Ovary (tissue), 9 donors: Measurements from ENCODE around the gene ZNF775. TPM values are rescaled to one million over a fixed set of nuclear protein-coding genes. Genes with fewer than 3 reads are reported as not detected.
A peak's percentile ranks its signal among the peaks of the same experiment; 100 is the strongest.

ENCODE experiments used
- DNase-seq, 5 donors: peaks; one replicate each; pipeline ENCODE4 v3.0.0-alpha.2; 2019 to 2020
- H3K27ac ChIP-seq, 2 donors: fragments of 200-600 bp; one replicate each; pipeline versions ENCODE4 v1.5.1 to v1.8.0; 2019 to 2022
- H3K27me3 ChIP-seq: fragments of 200-600 bp; one replicate; pipeline ENCODE4 v1.8.0; 2022
- H3K36me3 ChIP-seq: fragments of 200-600 bp; sonication (generic); one replicate; pipeline ENCODE4 v1.5.1; 2019
- H3K4me1 ChIP-seq: one replicate; pipeline ENCODE4 v1.8.1; 2013; ENCODE audit warnings: mild to moderate bottlenecking, moderate library complexity; ENCODE audit not compliant: insufficient read depth
- H3K4me3 ChIP-seq: fragments of 200-600 bp; sonication (generic); one replicate; pipeline ENCODE4 v1.5.1; 2017
- H3K9me3 ChIP-seq, 2 donors: fragments of 200-600 bp in 1 of 2; sonication (generic) in 1 of 2; one replicate each; pipeline versions ENCODE4 v1.5.1 to v1.8.1; 2013 to 2019; ENCODE audit warnings: mild to moderate bottlenecking in 1 of 2, moderate library complexity in 1 of 2
- EP300 ChIP-seq: sonication (generic); formaldehyde crosslinking; IDR thresholded peaks from one replicate; pipeline ENCODE4 v1.6.1; 2017; ENCODE audit warnings: antibody characterized with exemption
- POLR2A ChIP-seq: fragments of 450-650 bp; IDR thresholded peaks from one replicate; pipeline ENCODE4 v1.6.1; 2017; ENCODE audit warnings: antibody characterized with exemption, mild to moderate bottlenecking, moderate library complexity
- WGBS, 3 donors: extraction: QIAGEN DNeasy Blood & Tissue Kit in 1 of 3; methylation state at CpG; one replicate each; pipeline versions ENCODE4 v1.1.5 to v1.1.7; 2013 to 2017; 5-methylcytosine and 5-hydroxymethylcytosine counted together
- intact Hi-C, 4 donors: fragments of 100-400 bp; cut with DNase I; formaldehyde crosslinking; loops; one replicate each; pipeline versions ENCODE4 v1.11.0 to v1.15.1; 2022 to 2023
- polyA plus RNA-seq, 2 donors: library from polyadenylated mRNA; stranded (reverse); fragments of 200-250 nt in 1 of 2; fragments of 350-450 nt in 1 of 2; fragmentation: Illumina TruSeq in 1 of 2; extraction: RNeasy Lipid Tissue Mini Kit (QIAGEN cat#74804) in 1 of 2; gene quantifications; one replicate each; pipeline ENCODE4 v1.2.3, GENCODE V29; 2013 to 2014
- total RNA-seq, 7 donors: library from RNA; depleted of rRNA in 2 of 7; stranded (reverse); fragments of >200 nt in 2 of 7; fragmentation: NEBNext Ultra II Directional in 3 of 7; extraction: Animal tissue kit (Norgen Biotek cat#: 25700) in 3 of 7; gene quantifications; one replicate each; pipeline versions ENCODE4 v1.1.0 to v1.2.4, GENCODE V29; 2016 to 2023
- TF ChIP-seq, protein P1 (sequence below), 3 donors: fragments of 450-650 bp in 2 of 3; fragments of 200-600 bp in 1 of 3; IDR thresholded peaks; one replicate each; pipeline versions ENCODE4 v1.5.1 to v1.8.0; 2016 to 2022; ENCODE audit warnings: antibody characterized with exemption in 3 of 3, mild to moderate bottlenecking in 1 of 3
- donor health status: DM: no; HTN: no; CAD: no; lungs with moderate emphysema.
- donor health status: DM: no; HTN: no; CAD: no.
- donor health status: Bipolar disorder and iron deficiency.
- donor health status: DM: yes; HTN: yes; CAD: no.
- donor health status: DM: no; HTN: no; CAD: no.
- donor health status: DM: yes; HTN: yes; CAD: no.

Gene ZNF775
- total and polyA plus RNA-seq, 9 donors = 0.28 to 13.9 (median 10.9) TPM

DNA sequence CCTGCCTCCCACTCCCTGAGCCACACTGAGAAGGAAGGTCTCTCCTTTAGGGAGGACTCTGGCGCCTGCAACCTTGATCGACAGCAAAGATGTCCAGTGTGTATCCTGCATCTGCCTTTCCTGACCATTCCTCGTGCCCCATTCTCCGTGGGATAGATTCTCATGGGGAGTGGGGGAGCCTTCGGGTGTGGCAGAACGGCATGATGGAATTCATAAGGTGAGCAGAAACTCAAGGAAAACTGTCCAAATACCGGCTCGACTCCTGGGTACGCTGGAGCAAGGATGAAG, 37.1 kb upstream of the ZNF775 start:
- intact Hi-C loops = loop anchor here in 1 of 4 donors (5.0 kb wide), 1 partner anchor 40 kb away; no protein-coding TSS in a partner anchor
- no peak for DNase-seq
- Histone ChIP-seq H3K27ac (peak overlapping the region in 1 of 2 donors; percentile 80), H3K36me3 (no peaks in the 10 kb centered on the region), H3K4me1 (peaks cover 13% of the 10 kb centered on the region), H3K4me3 (peak overlapping the region; percentile 84), H3K27me3 (no peaks in the 10 kb centered on the region), H3K9me3 (no peaks in the 10 kb centered on the region)
- TF ChIP-seq, protein P1, sequence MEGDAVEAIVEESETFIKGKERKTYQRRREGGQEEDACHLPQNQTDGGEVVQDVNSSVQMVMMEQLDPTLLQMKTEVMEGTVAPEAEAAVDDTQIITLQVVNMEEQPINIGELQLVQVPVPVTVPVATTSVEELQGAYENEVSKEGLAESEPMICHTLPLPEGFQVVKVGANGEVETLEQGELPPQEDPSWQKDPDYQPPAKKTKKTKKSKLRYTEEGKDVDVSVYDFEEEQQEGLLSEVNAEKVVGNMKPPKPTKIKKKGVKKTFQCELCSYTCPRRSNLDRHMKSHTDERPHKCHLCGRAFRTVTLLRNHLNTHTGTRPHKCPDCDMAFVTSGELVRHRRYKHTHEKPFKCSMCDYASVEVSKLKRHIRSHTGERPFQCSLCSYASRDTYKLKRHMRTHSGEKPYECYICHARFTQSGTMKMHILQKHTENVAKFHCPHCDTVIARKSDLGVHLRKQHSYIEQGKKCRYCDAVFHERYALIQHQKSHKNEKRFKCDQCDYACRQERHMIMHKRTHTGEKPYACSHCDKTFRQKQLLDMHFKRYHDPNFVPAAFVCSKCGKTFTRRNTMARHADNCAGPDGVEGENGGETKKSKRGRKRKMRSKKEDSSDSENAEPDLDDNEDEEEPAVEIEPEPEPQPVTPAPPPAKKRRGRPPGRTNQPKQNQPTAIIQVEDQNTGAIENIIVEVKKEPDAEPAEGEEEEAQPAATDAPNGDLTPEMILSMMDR (IDR thresholded peaks at IDR 0.05) = no peak
- TF ChIP-seq EP300 (no peak), POLR2A (no peak)
- 62 to 68% (median 63%) methylated on average over 9 of the region's 9 CpGs for WGBS, 3 donors

DNA sequence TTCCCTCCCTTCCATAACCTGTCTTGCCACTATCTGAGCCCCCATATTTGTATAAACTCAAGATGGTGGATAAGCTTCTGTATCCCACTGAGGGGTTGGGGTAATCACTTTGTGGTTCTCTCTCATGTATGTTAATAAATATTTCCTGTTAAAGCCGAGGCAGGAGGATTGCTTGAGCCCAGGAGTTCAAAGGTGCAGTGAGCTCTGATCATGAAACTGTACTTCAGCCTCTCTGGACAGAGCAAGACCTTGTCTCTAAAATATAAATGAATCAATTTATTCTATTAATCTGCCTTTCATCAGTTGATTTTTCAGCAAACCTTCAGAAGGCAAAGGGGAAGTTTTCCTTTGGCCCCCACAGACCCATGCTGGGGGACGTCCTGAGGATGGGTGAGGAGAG, 35.9 kb upstream of the ZNF775 start:
- no peak for TF ChIP-seq POLR2A
- TF ChIP-seq, protein P1 (IDR thresholded peaks at IDR 0.05) = no peak
- no peak for TF ChIP-seq EP300
- H3K4me3 ChIP-seq = no peak overlapping the region
- H3K27ac ChIP-seq = no peak overlapping the region
- WGBS, 3 donors = 89 to 92% (median 92%) methylated on average over 2 of the region's 2 CpGs
- H3K36me3 ChIP-seq = no peaks in the 10 kb centered on the region
- intact Hi-C loops = loop anchor here in 1 of 4 donors (5.0 kb wide), 1 partner anchor 39 kb away; no protein-coding TSS in a partner anchor
- peaks cover 12% of the 10 kb centered on the region for H3K4me1 ChIP-seq
- DNase-seq = no peak
- no peaks in the 10 kb centered on the region for H3K27me3 ChIP-seq
- no peaks in the 10 kb centered on the region for H3K9me3 ChIP-seq

DNA sequence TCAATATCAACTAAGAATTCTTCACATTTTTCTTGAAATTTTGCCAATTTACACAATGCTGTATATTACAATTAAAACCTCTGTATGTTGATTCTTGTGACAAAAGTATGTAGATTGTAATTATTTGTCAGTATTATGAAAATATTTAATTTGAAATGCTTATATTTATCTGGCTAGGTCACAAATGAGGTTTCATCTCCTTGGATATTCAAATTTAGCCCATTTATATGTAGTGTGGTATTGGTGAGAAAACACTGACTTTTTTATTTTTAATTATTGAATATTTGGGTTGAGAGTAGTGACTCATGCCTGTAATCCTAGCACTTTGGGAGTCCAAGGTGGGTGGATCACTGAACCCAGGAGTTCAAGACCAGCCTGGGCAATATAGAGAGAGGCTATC, 34.8 kb upstream of the ZNF775 start:
- H3K36me3 ChIP-seq = no peaks in the 10 kb centered on the region
- H3K4me1 ChIP-seq = peaks cover 7% of the 10 kb centered on the region
- H3K4me3 ChIP-seq = no peak overlapping the region
- H3K27me3 ChIP-seq = no peaks in the 10 kb centered on the region
- intact Hi-C loops = loop anchor here in 1 of 4 donors (5.0 kb wide), 1 partner anchor 38 kb away; no protein-coding TSS in a partner anchor
- TF ChIP-seq POLR2A = no peak
- TF ChIP-seq, protein P1 (IDR thresholded peaks at IDR 0.05) = no peak
- no peak for TF ChIP-seq EP300
- no peak overlapping the region for H3K27ac ChIP-seq
- H3K9me3 ChIP-seq = no peaks in the 10 kb centered on the region
- DNase-seq = no peak

DNA sequence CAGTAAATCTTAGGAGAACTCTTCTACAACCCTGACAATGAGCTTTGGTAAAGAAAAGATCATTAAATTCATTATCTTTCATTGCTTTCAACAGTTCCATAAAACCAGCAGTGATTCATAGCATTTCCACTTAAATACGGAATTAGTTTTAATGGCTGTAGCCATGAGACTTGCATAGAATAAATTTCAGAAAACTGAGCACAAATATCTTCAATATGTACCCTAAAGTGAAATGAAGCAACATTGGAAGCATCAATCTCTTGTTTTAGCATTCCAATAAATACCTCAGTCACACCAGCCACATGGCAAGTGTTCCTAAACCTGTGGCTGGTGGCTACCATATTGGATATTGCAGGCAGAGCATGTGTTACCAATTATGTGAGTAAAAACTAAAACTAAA, 34.1 kb upstream of the ZNF775 start:
- no peak for DNase-seq
- no peak overlapping the region for H3K27ac ChIP-seq
- TF ChIP-seq, protein P1 (IDR thresholded peaks at IDR 0.05) = no peak
- TF ChIP-seq EP300 (no peak), POLR2A (no peak)
- H3K27me3 ChIP-seq = no peaks in the 10 kb centered on the region
- WGBS, 3 donors = 62 to 74% (median 62%) methylated on average over 1 of the region's 1 CpG
- intact Hi-C loops = no loop called here
- no peaks in the 10 kb centered on the region for H3K36me3 ChIP-seq
- H3K4me1 ChIP-seq = peaks cover 2% of the 10 kb centered on the region
- H3K9me3 ChIP-seq = no peaks in the 10 kb centered on the region
- H3K4me3 ChIP-seq = no peak overlapping the region
